ENCODE results near the gene ADAMTS6.
A peak's percentile ranks its signal among the peaks of the same experiment; 100 is the strongest.

ADAMTS6 gene

DNA sequence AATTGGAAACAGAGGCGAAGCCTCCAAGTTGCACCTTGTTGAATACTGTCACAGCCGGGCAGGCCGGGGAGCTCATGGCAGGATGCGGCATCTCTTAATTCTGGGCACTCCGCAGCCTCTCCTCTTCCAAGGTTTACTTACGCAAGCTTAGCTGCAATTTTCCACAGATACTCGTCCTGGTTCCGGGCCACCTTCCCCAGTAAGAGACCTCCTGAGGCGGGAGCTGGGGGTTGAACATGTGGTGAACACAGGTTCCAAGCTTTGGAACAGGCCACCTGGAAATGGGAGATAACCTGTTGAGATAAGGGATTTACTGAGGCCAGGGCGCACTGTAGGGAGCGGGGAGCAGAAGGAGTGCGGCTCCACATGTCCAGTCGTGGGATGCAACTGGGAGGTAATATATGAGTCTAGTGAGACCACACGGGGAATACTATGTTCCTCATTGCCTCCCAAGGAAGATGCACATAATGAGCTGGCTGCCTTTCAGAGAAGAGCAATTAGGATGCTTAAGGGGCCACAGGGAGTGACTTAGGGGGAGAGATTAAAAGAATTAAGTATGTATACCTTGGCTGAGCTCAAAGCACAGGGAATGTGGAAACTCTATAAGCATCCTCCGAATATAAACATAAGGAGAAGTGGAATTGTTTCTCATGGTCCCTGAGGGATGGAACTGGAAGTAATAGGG is 377.8 kb downstream of the ADAMTS6 start:
- no peak for DNase-seq (ENCODE audit: low read depth)

DNA sequence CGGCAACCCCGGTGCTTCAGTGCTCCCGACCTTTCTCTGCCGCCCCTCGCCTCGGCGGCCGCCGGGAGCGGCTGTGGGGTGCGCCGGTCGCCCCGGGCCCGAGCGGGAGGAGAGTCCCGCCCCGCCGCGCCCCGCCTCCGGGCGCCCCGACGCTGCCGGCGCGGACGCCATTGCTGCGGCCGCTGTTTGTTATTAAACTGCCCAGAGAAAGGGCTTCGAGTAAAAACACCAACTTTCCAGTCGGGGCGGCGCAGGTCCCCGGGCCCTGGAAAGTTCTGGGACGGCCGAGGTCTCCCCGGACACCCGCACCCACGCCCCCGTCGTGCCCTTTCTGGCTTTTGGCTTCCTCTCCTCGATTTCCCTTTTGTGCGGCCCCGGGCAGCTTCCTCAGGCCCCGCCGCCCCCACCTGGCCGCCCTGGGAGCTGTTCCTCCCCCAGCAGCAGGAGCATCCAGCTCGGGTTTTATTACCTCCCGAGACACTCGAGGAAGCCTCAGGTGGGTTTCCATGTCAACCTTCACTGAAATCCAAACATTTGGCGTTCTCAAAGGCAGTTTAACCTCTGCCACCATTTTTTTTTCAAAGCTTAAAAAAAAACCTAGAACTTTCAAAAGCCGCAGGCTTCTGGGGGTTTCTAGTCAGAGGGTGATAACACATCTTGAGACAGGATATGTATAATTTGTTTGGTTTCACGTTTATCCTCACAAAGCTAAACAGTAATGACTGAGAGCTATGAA is 378.6 kb downstream of the ADAMTS6 start:
- DNase-seq (ENCODE audit: low read depth): peak; percentile 25

DNA sequence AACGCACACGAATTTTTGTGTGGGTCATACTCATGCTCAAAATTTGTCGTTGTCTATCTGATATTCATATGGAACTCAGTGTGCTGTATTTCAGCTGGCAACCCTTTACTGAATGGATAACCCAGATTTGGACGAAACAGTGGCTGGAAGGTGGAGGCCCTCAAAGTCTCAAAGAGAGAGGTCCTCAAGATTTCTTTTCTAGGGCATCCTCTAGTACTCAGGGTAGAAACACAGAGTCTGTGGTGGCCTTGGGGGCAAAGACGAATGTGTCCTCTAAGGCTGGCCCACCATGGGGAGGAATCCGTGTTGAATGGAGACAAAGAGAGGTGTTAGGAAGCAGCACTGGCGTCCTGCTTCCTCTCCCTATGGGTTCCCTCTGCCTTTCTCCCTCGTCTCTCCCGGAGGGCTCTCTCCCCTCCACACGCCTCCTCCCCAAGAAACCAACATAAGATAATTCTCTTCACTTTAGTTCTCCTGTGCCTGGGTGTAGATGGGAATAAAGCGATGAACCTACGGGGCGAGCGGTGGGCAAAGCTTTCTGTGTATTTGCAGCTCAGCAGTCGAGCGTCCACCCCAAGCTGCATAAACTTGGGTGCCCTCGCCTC is 379.2 kb downstream of the ADAMTS6 start:
- DNase-seq (ENCODE audit: low read depth): no peak

DNA sequence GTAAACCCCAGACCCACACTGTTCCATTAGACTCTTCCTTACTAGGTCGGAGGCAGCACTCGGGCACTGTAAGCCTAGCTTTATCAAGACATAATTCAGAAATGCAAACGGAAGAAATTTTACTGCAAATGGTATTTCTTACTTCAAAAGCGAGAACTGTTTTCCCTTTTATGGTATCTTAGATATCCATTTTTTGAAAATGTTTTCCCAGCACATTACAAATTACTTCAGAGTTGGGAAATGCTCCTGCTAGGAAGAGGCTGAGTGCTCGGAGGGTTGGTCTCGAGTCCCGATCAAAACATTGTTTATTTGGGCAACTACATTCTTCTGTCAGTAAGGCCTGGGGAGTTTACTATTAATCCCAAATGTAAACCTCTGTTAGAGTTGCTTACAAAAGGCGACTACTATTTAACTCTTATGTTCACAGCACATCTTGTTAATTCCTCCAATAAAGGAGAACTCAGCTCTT is 380.1 kb downstream of the ADAMTS6 start:
- DNase-seq (ENCODE audit: low read depth): no peak

DNA sequence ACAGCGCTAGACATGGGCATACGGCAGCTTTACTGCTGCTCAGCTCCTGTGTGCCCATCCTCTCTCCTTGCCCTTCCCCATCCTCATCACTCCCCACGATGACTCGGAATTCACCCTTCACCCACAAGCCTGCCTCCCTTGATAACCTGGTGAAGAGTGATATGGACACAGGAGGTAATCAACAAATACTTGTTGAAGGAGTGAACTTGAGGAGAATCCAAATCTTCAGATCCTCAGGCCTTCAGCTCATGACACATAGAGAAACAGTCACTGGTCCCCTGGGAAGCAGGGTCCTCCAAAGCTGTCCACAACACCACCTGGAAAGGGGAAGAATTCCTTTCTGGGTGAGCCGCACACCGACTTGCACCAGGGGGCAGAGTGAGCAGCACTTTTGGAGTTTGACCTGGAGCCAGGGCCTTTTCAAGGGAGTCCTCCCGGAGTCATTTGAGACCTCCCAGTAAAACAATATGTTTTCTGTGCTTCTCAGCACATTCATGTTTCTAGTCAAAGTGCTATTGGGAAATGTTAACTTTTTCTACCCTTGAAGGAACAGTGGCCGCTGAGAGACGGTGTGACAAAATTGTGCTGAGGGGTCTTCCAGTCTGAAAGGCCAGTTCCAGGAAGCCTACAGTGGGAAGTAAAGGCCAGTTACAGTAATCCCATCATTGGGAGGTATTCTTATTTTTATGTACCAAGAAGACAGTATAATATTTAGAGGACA is 380.6 kb downstream of the ADAMTS6 start:
- DNase-seq (ENCODE audit: low read depth): no peak

Measured in T follicular helper cell (primary cell).